ENCODE measurements around the gene AKAP9. TPM values are rescaled to one million over a fixed set of nuclear protein-coding genes. Genes with fewer than 3 reads are reported as not detected.

The AKAP9 gene
- total and polyA plus RNA-seq, 2 donors (not counting 3 experiments of a cell fraction or from before 2014, with no cell fraction given) = 9.5 to 51.6 TPM

DNA sequence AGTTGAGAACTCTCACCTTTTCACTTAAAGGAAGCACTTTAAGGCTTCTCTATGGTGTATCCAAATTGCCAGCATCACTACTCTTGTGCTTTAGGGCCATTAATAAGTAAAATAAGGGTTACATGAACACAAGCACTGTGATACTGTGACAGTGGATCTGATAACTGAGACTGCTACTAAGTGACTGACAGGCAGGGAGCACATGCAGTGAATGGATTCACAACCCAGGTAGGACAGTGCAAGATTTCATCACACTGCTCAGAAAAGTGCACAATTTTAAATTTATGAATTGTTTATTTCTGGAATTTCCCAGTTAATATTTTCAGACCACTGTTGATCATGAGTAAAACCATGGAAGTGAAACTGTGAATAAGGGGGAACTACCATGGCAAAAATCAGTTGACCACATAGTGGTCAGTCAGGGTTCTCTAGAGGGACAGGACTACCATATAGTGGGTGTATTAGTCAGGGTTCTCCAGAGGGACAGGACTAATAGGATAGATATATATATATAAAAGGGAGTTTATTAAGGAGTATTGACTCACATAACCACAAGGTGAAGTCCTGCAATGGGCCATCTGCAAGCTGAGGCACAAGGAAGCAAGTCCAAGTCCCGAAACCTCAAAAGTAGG lies 214.6 kb downstream of the AKAP9 start:
- Histone ChIP-seq H3K9ac (replicated peaks; ENCODE audit: extremely low read depth, insufficient read depth, low read length) (no peak overlapping the region), H2AFZ (ENCODE audit: low read depth, low read length) (no peak overlapping the region), H3K79me2 (ENCODE audit: control insufficient read depth, insufficient read depth, low read length) (no peaks in the 10 kb centered on the region), H4K20me1 (replicated peaks; ENCODE audit: control insufficient read depth, extremely low read depth, insufficient read depth, low read length) (no peaks in the 10 kb centered on the region), H3K4me2 (ENCODE audit: insufficient read depth, low read length) (no peak overlapping the region), H3K4me1 (ENCODE audit: control insufficient read depth, extremely low read depth, insufficient read depth, low read length) (no peaks in the 10 kb centered on the region), H3K9me3 (replicated peaks; ENCODE audit: control insufficient read depth, insufficient read depth, low read length) (no peaks in the 10 kb centered on the region), H3K27ac (ENCODE audit: insufficient read depth, low read depth, low read length) (no peak overlapping the region), H3K9me1 (replicated peaks; ENCODE audit: control insufficient read depth, extremely low read depth, insufficient read depth, low read length) (no peaks in the 10 kb centered on the region), H3K4me3 (replicated peaks in 1 of 3; ENCODE audit: insufficient read depth in 1 of 3, low read depth in 1 of 3, low read length in 3 of 3) (no peak overlapping the region), H3K27me3 (ENCODE audit: control insufficient read depth in 2 of 2, insufficient read depth in 2 of 2, low read length in 2 of 2) (no peaks in the 10 kb centered on the region), H3K36me3 (ENCODE audit: control insufficient read depth in 2 of 2, extremely low read depth in 1 of 2, insufficient read depth in 2 of 2, low read length in 2 of 2) (no peaks in the 10 kb centered on the region)
- FAIRE-seq (no peak), DNase-seq (ENCODE audit: low read depth, low spot score) (no peak)
- no peak for TF ChIP-seq EZH2 (IDR thresholded peaks at IDR 0.05; ENCODE audit: borderline replicate concordance, low read depth, low read length, severe bottlenecking)
- no peak for TF ChIP-seq POLR2AphosphoS5 (IDR thresholded peaks at IDR 0.05; ENCODE audit: insufficient read depth, low read depth, low read length)
- no peak for TF ChIP-seq MYC (IDR thresholded peaks at IDR 0.05; ENCODE audit: low read depth, low read length)
- TF ChIP-seq FOS (IDR thresholded peaks at IDR 0.05; ENCODE audit: borderline replicate concordance, insufficient read depth, low read length) = no peak
- TF ChIP-seq GATA2 (IDR thresholded peaks at IDR 0.05; ENCODE audit: insufficient read depth, insufficient read length, low read depth, low read length) = no peak
- no peak for TF ChIP-seq MAX (IDR thresholded peaks at IDR 0.05; ENCODE audit: insufficient read depth, insufficient read length)
- dilution Hi-C loops (cut with MboI; ENCODE audit: extremely low pct_ligation_motif_present, low sequenced_read_pairs) = no loop called here
- CTCF ChIA-PET = no interaction called here
- BruUV-seq (replicated peaks) = no TSS peak
- POLR2A ChIA-PET = no interaction called here
- intact Hi-C loops (cut with micrococcal nuclease) = no loop called here

DNA sequence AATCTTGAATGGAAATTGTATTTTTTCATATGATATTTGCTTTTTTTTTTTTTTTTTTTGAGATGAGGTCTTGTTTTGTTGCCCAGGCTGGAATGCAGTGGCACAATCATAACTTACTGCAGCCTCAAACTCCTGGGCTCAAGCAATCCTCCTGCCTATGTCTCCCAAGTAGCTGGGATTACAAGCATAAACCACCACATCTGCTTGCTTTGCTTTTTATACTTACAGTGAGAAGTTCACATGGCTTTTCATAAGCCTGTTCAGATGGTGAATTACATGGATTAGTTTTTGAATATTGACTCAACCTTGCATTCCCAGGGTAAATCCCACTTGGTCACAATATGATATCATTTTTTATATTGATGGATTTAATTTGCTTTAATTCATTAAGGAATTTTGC lies 216.3 kb downstream of the AKAP9 start:
- BruUV-seq (replicated peaks) = no TSS peak
- Histone ChIP-seq H3K9me1 (replicated peaks; ENCODE audit: control insufficient read depth, extremely low read depth, insufficient read depth, low read length) (no peaks in the 10 kb centered on the region), H3K4me1 (ENCODE audit: control insufficient read depth, extremely low read depth, insufficient read depth, low read length) (no peaks in the 10 kb centered on the region), H3K9me3 (replicated peaks; ENCODE audit: control insufficient read depth, insufficient read depth, low read length) (no peaks in the 10 kb centered on the region), H3K4me2 (ENCODE audit: insufficient read depth, low read length) (no peak overlapping the region), H3K36me3 (ENCODE audit: control insufficient read depth in 2 of 2, extremely low read depth in 1 of 2, insufficient read depth in 2 of 2, low read length in 2 of 2) (no peaks in the 10 kb centered on the region), H4K20me1 (replicated peaks; ENCODE audit: control insufficient read depth, extremely low read depth, insufficient read depth, low read length) (no peaks in the 10 kb centered on the region), H3K27me3 (ENCODE audit: control insufficient read depth in 2 of 2, insufficient read depth in 2 of 2, low read length in 2 of 2) (no peaks in the 10 kb centered on the region), H3K79me2 (ENCODE audit: control insufficient read depth, insufficient read depth, low read length) (no peaks in the 10 kb centered on the region), H3K27ac (ENCODE audit: insufficient read depth, low read depth, low read length) (no peak overlapping the region), H2AFZ (ENCODE audit: low read depth, low read length) (no peak overlapping the region), H3K4me3 (replicated peaks in 1 of 3; ENCODE audit: insufficient read depth in 1 of 3, low read depth in 1 of 3, low read length in 3 of 3) (no peak overlapping the region), H3K9ac (replicated peaks; ENCODE audit: extremely low read depth, insufficient read depth, low read length) (no peak overlapping the region)
- DNase-seq (ENCODE audit: low read depth, low spot score) = no peak
- ChIA-PET CTCF (no interaction called here), POLR2A (no interaction called here)
- TF ChIP-seq MAX (IDR thresholded peaks at IDR 0.05; ENCODE audit: insufficient read depth, insufficient read length) = no peak
- no peak for TF ChIP-seq POLR2A (IDR thresholded peaks at IDR 0.05; ENCODE audit: low read depth, low read length)
- no peak for TF ChIP-seq MYC (IDR thresholded peaks at IDR 0.05; ENCODE audit: low read depth, low read length)
- no peak for TF ChIP-seq EZH2 (IDR thresholded peaks at IDR 0.05; ENCODE audit: borderline replicate concordance, low read depth, low read length, severe bottlenecking)
- TF ChIP-seq JUN (IDR thresholded peaks at IDR 0.05; ENCODE audit: borderline replicate concordance, insufficient read depth, insufficient read length, low read depth) = no peak
- no peak for TF ChIP-seq FOS (IDR thresholded peaks at IDR 0.05; ENCODE audit: borderline replicate concordance, insufficient read depth, low read length)
- TF ChIP-seq CTCF (IDR thresholded peaks at IDR 0.05; ENCODE audit: extremely low read depth in 1 of 2, insufficient read depth in 1 of 2, low read depth in 1 of 2, low read length in 2 of 2) = no peak
- TF ChIP-seq GATA2 (IDR thresholded peaks at IDR 0.05; ENCODE audit: insufficient read depth, insufficient read length, low read depth, low read length) = no peak
- TF ChIP-seq POLR2AphosphoS5 (IDR thresholded peaks at IDR 0.05; ENCODE audit: insufficient read depth, low read depth, low read length) = no peak
- no peak for FAIRE-seq
- dilution Hi-C loops (cut with MboI; ENCODE audit: extremely low pct_ligation_motif_present, low sequenced_read_pairs) (no loop called here), intact Hi-C loops (cut with micrococcal nuclease) (no loop called here)

Data from endothelial cell of umbilical vein (primary cell).